HCT116 (cell line): ENCODE results near the gene TBC1D19. TPM values are rescaled to one million over a fixed set of nuclear protein-coding genes. Genes with fewer than 3 reads are reported as not detected.

Experiments used
- ATAC-seq: fragments of 200-7000 bp; cut with Tn5 transposase; 2 replicates; pipeline ENCODE4 v1.9.1; 2020; ENCODE audit warnings: mild to moderate bottlenecking, moderate library complexity
- BruUV-seq: library from RNA; stranded (reverse); fragments of 400-500 nt; replicated peaks from 2 replicates; lab custom pipeline; 2021; lab: Mats Ljungman, UMichigan
- CTCF ChIA-PET: fragments of 300-600 bp; sonication (Branson Sonifier 250); formaldehyde crosslinking; loops from one replicate; lab custom pipeline; 2021; ENCODE audit warnings: antibody characterized with exemption; lab: Charles Lee
- POLR2A ChIA-PET: fragments of 300-600, 350-600 bp; sonication (Branson Sonifier 250); formaldehyde crosslinking; loops from one replicate; lab custom pipeline; 2021; ENCODE audit warnings: antibody characterized with exemption; lab: Charles Lee
- RAD21 ChIA-PET, 2 experiments: fragments of 300-600 bp; sonication (Branson Sonifier 250); formaldehyde crosslinking; loops; one replicate each; lab custom pipeline; 2023; ENCODE audit warnings: low total read pairs in 2 of 2; ENCODE audit not compliant: uncharacterized antibody in 2 of 2, unreplicated experiment in 2 of 2, low non-redundant PET in 1 of 2; lab: Charles Lee
- DNase-seq: peaks from one replicate; pipeline ENCODE4 v3.0.0-alpha.2; 2010; ENCODE audit warnings: low read depth, low spot score
- H2AFZ ChIP-seq: fragments of 200-600 bp; shearing (Covaris generic), sonication (generic); 2 replicates; pipeline ENCODE4 v1.6.1; 2017; ENCODE audit warnings: low read depth, mixed run types, mixed read lengths, antibody characterized with exemption, low read length; ENCODE audit not compliant: poor library complexity, severe bottlenecking
- H3K27ac ChIP-seq: 2 replicates; pipeline ENCODE4 v1.5.1; 2012; ENCODE audit warnings: low read depth, low read length
- H3K27me3 ChIP-seq: fragments of 200-600 bp; sonication (generic); 2 replicates; pipeline ENCODE4 v1.6.1; 2016; ENCODE audit warnings: mixed run types, low read length, mixed read lengths; ENCODE audit not compliant: insufficient read depth
- H3K36me3 ChIP-seq, 2 experiments: fragments of 200-500 bp in 1 of 2; fragments of 200-600 bp in 1 of 2; sonication (Bioruptor generic) in 1 of 2; sonication (generic) in 1 of 2; 2 replicates each; pipeline versions ENCODE4 v1.5.1 to v1.6.1; 2014 to 2016; ENCODE audit warnings: low read length in 2 of 2, inconsistent platforms in 1 of 2, mixed read lengths in 1 of 2, mixed run types in 1 of 2; ENCODE audit not compliant: insufficient read depth in 2 of 2, control insufficient read depth in 1 of 2
- H3K4me1 ChIP-seq, 2 experiments: fragments of 200-600 bp in 1 of 2; sonication (generic) in 1 of 2; 2 replicates each; pipeline versions ENCODE4 v1.5.1 to v1.6.1; 2012 to 2017; ENCODE audit warnings: low read length in 2 of 2, inconsistent platforms in 1 of 2, mild to moderate bottlenecking in 1 of 2, mixed read lengths in 1 of 2, mixed run types in 1 of 2, moderate library complexity in 1 of 2; ENCODE audit not compliant: insufficient read depth in 2 of 2, control insufficient read depth in 1 of 2
- H3K4me2 ChIP-seq: fragments of 200-600 bp; sonication (generic); 2 replicates; pipeline ENCODE4 v1.6.1; 2017; ENCODE audit warnings: mixed run types, low read length, mixed read lengths
- H3K4me3 ChIP-seq, 2 experiments: fragments of 200-600 bp in 1 of 2; sonication (generic) in 1 of 2; replicated peaks in 1 of 2; 2 replicates each; pipeline ENCODE4 v1.5.1; 2011 to 2016; ENCODE audit warnings: low read length in 2 of 2, control low read depth in 1 of 2, low read depth in 1 of 2, mild to moderate bottlenecking in 1 of 2, mixed read lengths in 1 of 2, mixed run types in 1 of 2
- H3K79me2 ChIP-seq: fragments of 200-600 bp; sonication (generic); 2 replicates; pipeline ENCODE4 v1.6.1; 2017; ENCODE audit warnings: mild to moderate bottlenecking, mixed run types, low read length, moderate library complexity, mixed read lengths; ENCODE audit not compliant: insufficient read depth
- H3K9ac ChIP-seq: fragments of 200-600 bp; sonication (generic); 2 replicates; pipeline ENCODE4 v1.6.1; 2016; ENCODE audit warnings: low read length, mixed read lengths
- H3K9me2 ChIP-seq: fragments of 200-600 bp; sonication (generic), shearing (Covaris generic); 2 replicates; pipeline ENCODE4 v1.6.1; 2017; ENCODE audit warnings: mixed run types, mild to moderate bottlenecking, moderate library complexity; ENCODE audit not compliant: insufficient read depth
- H3K9me3 ChIP-seq, 2 experiments: fragments of 200-500 bp in 1 of 2; fragments of 200-600 bp in 1 of 2; sonication (Bioruptor generic) in 1 of 2; sonication (generic) in 1 of 2; 2 replicates each; pipeline ENCODE4 v1.6.1; 2014 to 2017; ENCODE audit warnings: low read length in 2 of 2, mixed read lengths in 2 of 2, inconsistent platforms in 1 of 2, low read depth in 1 of 2, mild to moderate bottlenecking in 1 of 2, mixed run types in 1 of 2, moderate library complexity in 1 of 2; ENCODE audit not compliant: control insufficient read depth in 1 of 2, insufficient read depth in 1 of 2
- H4K20me1 ChIP-seq: fragments of 200-600 bp; sonication (generic), shearing (Covaris generic); 2 replicates; pipeline ENCODE4 v1.6.1; 2017; ENCODE audit warnings: mixed run types, mild to moderate bottlenecking, moderate library complexity; ENCODE audit not compliant: insufficient read depth
- EZH2 ChIP-seq: fragments of 200-600 bp; sonication (generic); IDR thresholded peaks from 2 replicates; pipeline ENCODE4 v1.6.1; 2017; ENCODE audit warnings: antibody characterized with exemption, mixed run types
- RAD21 ChIP-seq: IDR thresholded peaks from 2 replicates; pipeline ENCODE4 v1.6.1; 2012; ENCODE audit warnings: low read depth, mild to moderate bottlenecking
- SIN3A ChIP-seq: IDR thresholded peaks from 2 replicates; pipeline ENCODE4 v1.6.1; 2012; ENCODE audit warnings: low read depth
- SP1 ChIP-seq: IDR thresholded peaks from 2 replicates; pipeline ENCODE4 v1.6.1; 2012; ENCODE audit warnings: low read depth
- ZFX ChIP-seq: fragments of 450-650 bp; IDR thresholded peaks from 2 replicates; pipeline ENCODE4 v1.6.1; 2017
- intact Hi-C: fragments of 100-400 bp; cut with micrococcal nuclease; formaldehyde crosslinking; loops from 2 replicates; pipeline ENCODE4 v1.10.0; 2022
- total RNA-seq: library from RNA; stranded (reverse); gene quantifications from one replicate; pipeline ENCODE4 v1.2.1, GENCODE V29; 2021; ENCODE audit not compliant: unreplicated experiment
- TF ChIP-seq, protein P1 (sequence below): IDR thresholded peaks from 2 replicates; pipeline ENCODE4 v1.6.1; 2012; ENCODE audit warnings: low read depth
- TF ChIP-seq, protein P2 (sequence below): IDR thresholded peaks from 2 replicates; pipeline ENCODE4 v1.6.1; 2011; ENCODE audit warnings: mild to moderate bottlenecking, low read length, moderate library complexity; ENCODE audit not compliant: insufficient replicate concordance; ENCODE audit errors: extremely low read depth

The TBC1D19 gene
- total RNA-seq, 1 experiment from 2014 or later, result 25.4 TPM

DNA sequence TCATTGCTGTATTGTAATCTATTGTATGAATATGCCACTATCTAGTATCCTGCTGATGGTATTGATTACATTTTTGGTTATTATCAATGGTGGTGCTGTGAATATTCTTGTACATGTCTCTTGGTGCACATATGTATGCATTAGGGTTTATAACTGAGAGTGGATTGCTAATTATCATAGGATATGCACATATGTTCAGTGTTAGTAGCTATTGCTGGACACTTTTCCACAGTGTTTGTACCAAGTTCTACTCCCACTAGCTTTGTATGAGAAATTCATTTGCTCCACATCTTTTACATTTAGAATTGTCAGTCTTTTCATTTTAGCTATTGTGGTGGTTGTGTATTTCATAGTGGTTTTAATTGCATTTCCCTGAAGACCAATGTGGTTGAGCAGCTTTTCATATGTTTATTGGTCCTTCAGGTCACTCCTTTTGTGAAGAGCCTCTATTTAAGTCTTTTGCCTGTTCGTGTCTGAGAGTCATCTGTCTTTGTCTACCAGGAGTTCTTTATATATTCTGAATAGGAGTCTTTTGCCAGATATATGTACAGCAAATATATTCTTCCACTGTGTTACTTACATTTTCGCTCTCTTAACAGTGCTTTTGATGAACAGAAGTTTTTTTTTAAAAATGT, 87.1 kb downstream of the TBC1D19 start:
- ChIA-PET CTCF (no interaction called here), POLR2A (no interaction called here), RAD21 (no interaction called here)
- H3K9me2 ChIP-seq, result no peaks in the 10 kb centered on the region; the same call in 1 of the 2 replicates
- H3K27ac ChIP-seq, result no peak overlapping the region
- H2AFZ ChIP-seq, result no peak overlapping the region
- H3K9me3 ChIP-seq, result no peaks in the 10 kb centered on the region
- H3K36me3 ChIP-seq, result peaks cover 0 to 9% of the 10 kb centered on the region in 2 experiments; a peak in 1 of 4 replicates
- no TSS peak for BruUV-seq
- no peak overlapping the region for H3K4me3 ChIP-seq
- H3K27me3 ChIP-seq, result no peaks in the 10 kb centered on the region
- DNase-seq, result no peak
- no peak for ATAC-seq
- intact Hi-C loops, result no loop called here
- H3K9ac ChIP-seq, result no peak overlapping the region
- no peaks in the 10 kb centered on the region; the same call in 1 of the 2 replicates for H4K20me1 ChIP-seq
- no peaks in the 10 kb centered on the region for H3K4me1 ChIP-seq
- H3K79me2 ChIP-seq, result no peaks in the 10 kb centered on the region
- TF ChIP-seq, protein P1, sequence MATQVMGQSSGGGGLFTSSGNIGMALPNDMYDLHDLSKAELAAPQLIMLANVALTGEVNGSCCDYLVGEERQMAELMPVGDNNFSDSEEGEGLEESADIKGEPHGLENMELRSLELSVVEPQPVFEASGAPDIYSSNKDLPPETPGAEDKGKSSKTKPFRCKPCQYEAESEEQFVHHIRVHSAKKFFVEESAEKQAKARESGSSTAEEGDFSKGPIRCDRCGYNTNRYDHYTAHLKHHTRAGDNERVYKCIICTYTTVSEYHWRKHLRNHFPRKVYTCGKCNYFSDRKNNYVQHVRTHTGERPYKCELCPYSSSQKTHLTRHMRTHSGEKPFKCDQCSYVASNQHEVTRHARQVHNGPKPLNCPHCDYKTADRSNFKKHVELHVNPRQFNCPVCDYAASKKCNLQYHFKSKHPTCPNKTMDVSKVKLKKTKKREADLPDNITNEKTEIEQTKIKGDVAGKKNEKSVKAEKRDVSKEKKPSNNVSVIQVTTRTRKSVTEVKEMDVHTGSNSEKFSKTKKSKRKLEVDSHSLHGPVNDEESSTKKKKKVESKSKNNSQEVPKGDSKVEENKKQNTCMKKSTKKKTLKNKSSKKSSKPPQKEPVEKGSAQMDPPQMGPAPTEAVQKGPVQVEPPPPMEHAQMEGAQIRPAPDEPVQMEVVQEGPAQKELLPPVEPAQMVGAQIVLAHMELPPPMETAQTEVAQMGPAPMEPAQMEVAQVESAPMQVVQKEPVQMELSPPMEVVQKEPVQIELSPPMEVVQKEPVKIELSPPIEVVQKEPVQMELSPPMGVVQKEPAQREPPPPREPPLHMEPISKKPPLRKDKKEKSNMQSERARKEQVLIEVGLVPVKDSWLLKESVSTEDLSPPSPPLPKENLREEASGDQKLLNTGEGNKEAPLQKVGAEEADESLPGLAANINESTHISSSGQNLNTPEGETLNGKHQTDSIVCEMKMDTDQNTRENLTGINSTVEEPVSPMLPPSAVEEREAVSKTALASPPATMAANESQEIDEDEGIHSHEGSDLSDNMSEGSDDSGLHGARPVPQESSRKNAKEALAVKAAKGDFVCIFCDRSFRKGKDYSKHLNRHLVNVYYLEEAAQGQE, result no peak
- no peak for TF ChIP-seq ZFX
- TF ChIP-seq EZH2, result no peak
- TF ChIP-seq, protein P2, sequence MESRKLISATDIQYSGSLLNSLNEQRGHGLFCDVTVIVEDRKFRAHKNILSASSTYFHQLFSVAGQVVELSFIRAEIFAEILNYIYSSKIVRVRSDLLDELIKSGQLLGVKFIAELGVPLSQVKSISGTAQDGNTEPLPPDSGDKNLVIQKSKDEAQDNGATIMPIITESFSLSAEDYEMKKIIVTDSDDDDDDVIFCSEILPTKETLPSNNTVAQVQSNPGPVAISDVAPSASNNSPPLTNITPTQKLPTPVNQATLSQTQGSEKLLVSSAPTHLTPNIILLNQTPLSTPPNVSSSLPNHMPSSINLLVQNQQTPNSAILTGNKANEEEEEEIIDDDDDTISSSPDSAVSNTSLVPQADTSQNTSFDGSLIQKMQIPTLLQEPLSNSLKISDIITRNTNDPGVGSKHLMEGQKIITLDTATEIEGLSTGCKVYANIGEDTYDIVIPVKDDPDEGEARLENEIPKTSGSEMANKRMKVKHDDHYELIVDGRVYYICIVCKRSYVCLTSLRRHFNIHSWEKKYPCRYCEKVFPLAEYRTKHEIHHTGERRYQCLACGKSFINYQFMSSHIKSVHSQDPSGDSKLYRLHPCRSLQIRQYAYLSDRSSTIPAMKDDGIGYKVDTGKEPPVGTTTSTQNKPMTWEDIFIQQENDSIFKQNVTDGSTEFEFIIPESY, result no peak
- TF ChIP-seq RAD21, result no peak
- TF ChIP-seq SIN3A, result no peak
- no peak for TF ChIP-seq SP1
- TF ChIP-seq, all 23 proteins: peak for 0
- H3K4me2 ChIP-seq, result no peak overlapping the region
